Mesendoderm (in vitro differentiated cells): ENCODE measurements around the gene PCYT2.

ENCODE experiments used
- DNase-seq: peaks from one replicate; pipeline ENCODE4 v3.0.0; 2013
- H2AK5ac ChIP-seq: 2 replicates; pipeline ENCODE4 v1.6.1; 2013; ENCODE audit warnings: low read length, inconsistent platforms
- H2BK120ac ChIP-seq: 2 replicates; pipeline ENCODE4 v1.6.1; 2013; ENCODE audit warnings: low read depth, mild to moderate bottlenecking, low read length, moderate library complexity, mixed read lengths
- H2BK15ac ChIP-seq: replicated peaks from 2 replicates; pipeline ENCODE4 v1.6.1; 2013; ENCODE audit warnings: low read depth, mild to moderate bottlenecking, moderate library complexity
- H2BK5ac ChIP-seq: 2 replicates; pipeline ENCODE4 v1.6.1; 2013; ENCODE audit warnings: low read length, inconsistent platforms
- H3K18ac ChIP-seq: 2 replicates; pipeline ENCODE4 v1.6.1; 2013; ENCODE audit warnings: mild to moderate bottlenecking, low read length, mixed read lengths
- H3K23ac ChIP-seq: one replicate; pipeline ENCODE4 v1.6.1; 2013; ENCODE audit warnings: low read length
- H3K27ac ChIP-seq: 2 replicates; pipeline ENCODE4 v1.5.1; 2013; ENCODE audit warnings: low read depth, mild to moderate bottlenecking, inconsistent platforms, low read length, moderate library complexity
- H3K27me3 ChIP-seq: 2 replicates; pipeline ENCODE4 v1.6.1; 2013; ENCODE audit warnings: low read length, control low read depth, mild to moderate bottlenecking, inconsistent platforms; ENCODE audit not compliant: insufficient read depth, poor library complexity
- H3K36me3 ChIP-seq: 2 replicates; pipeline ENCODE4 v1.6.1; 2013; ENCODE audit warnings: low read length, inconsistent platforms; ENCODE audit not compliant: control insufficient read depth, insufficient read depth
- H3K4ac ChIP-seq: one replicate; pipeline ENCODE4 v1.6.1; 2013; ENCODE audit warnings: low read depth, mild to moderate bottlenecking, low read length, moderate library complexity
- H3K4me1 ChIP-seq: 2 replicates; pipeline ENCODE4 v1.6.1; 2013; ENCODE audit warnings: low read depth, low read length, inconsistent platforms; ENCODE audit not compliant: control insufficient read depth
- H3K4me2 ChIP-seq: 2 replicates; pipeline ENCODE4 v1.6.1; 2013; ENCODE audit warnings: low read length
- H3K4me3 ChIP-seq: 2 replicates; pipeline ENCODE4 v1.5.1; 2013; ENCODE audit warnings: mild to moderate bottlenecking, low read length
- H3K56ac ChIP-seq: one replicate; pipeline ENCODE4 v1.6.1; 2013; ENCODE audit warnings: low read length
- H3K79me1 ChIP-seq: 2 replicates; pipeline ENCODE4 v1.6.1; 2013; ENCODE audit warnings: low read length, inconsistent platforms
- H3K79me2 ChIP-seq: 2 replicates; pipeline ENCODE4 v1.6.1; 2013; ENCODE audit warnings: mild to moderate bottlenecking, low read length; ENCODE audit not compliant: control insufficient read depth, insufficient read depth
- H3K9ac ChIP-seq: 2 replicates; pipeline ENCODE4 v1.6.1; 2013; ENCODE audit warnings: low read length, inconsistent platforms
- H4K5ac ChIP-seq: one replicate; pipeline ENCODE4 v1.6.1; 2013; ENCODE audit warnings: low read length
- H4K8ac ChIP-seq: one replicate; pipeline ENCODE4 v1.6.1; 2013; ENCODE audit warnings: low read depth, mild to moderate bottlenecking, control low read depth, low read length, moderate library complexity
- WGBS: extraction: QIAGEN DNeasy Blood & Tissue Kit; methylation state at CpG from one replicate; pipeline ENCODE4 v1.1.7; 2013; ENCODE audit warnings: low lambda C conversion rate, missing lambda C conversion rate; ENCODE audit not compliant: insufficient coverage; ENCODE audit errors: extremely low coverage; 5-methylcytosine and 5-hydroxymethylcytosine counted together

The PCYT2 gene

GRCh38 chr17:81910840-81911276 is 341 bp downstream of the PCYT2 start:
- Histone ChIP-seq H3K4ac (peak overlapping the region; percentile 36), H3K27me3 (no peaks in the 10 kb centered on the region), H2AK5ac (no peak overlapping the region), H2BK5ac (no peak overlapping the region), H3K4me3 (peak overlapping the region; percentile 46), H3K4me2 (peak overlapping the region; percentile 90), H3K36me3 (peaks cover 6% of the 10 kb centered on the region), H3K27ac (no peak overlapping the region), H3K79me1 (peaks cover 6% of the 10 kb centered on the region), H2BK120ac (no peak overlapping the region), H3K4me1 (peaks cover 3% of the 10 kb centered on the region), H3K9ac (peak overlapping the region; percentile 57), H2BK15ac (no peak overlapping the region), H4K5ac (no peak overlapping the region), H3K56ac (peak overlapping the region; percentile 61), H4K8ac (no peak overlapping the region), H3K23ac (no peak overlapping the region), H3K79me2 (peaks cover 4% of the 10 kb centered on the region), H3K18ac (peak overlapping the region; percentile 15)
- no CpG with 5 or more reads among the region's 55 CpGs for WGBS
- no peak for DNase-seq

DNA sequence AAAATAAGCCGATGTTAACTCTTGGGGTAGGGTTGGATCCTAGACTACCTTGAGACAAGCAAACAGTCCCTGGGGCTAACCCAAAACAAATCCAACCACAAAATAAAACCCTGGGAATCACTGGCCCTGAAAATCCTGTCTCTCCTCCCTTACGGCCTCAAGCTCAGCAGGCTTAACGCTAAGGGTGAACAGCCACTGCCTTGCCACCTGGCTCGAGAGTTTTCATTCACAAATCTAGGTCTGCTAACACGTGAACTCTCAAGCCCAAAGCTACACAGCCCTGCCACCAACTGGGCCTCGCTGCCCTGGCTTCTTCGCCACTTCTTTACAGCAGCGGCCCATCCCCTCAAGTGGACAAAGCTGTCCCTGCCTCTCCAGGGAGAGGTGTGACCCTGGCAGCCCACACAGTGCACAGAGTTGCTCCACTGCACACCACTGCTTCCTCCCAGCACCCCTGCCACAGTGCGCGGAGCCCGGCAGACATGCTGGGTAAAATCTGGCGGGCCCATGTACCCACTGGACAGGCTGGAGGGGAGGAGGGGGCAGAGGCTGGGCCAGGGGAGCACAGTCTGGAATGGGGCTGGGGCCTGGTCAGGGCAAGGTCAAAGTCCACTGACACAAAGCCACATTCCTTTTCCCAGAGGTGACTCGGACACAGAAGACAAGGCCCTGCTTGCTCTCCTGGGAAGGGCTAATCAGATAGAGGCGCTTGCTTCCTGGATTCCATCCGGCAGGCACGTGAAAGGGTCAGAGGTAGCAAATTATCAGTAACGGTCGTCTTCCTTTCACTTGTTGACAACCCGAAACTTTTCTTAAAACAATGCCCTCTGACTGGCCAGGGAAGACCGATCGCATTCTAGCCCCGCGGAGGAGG is 996 bp downstream of the PCYT2 start:
- Histone ChIP-seq H3K79me1 (peaks cover 3% of the 10 kb centered on the region), H3K36me3 (peaks cover 6% of the 10 kb centered on the region), H3K18ac (no peak overlapping the region), H2BK5ac (no peak overlapping the region), H3K4me2 (peak overlapping the region; percentile 90), H3K27ac (no peak overlapping the region), H3K79me2 (peaks cover 2% of the 10 kb centered on the region), H3K56ac (peak overlapping the region; percentile 79), H3K27me3 (no peaks in the 10 kb centered on the region), H2BK120ac (no peak overlapping the region), H2BK15ac (no peak overlapping the region), H3K9ac (peak overlapping the region; percentile 57), H2AK5ac (no peak overlapping the region), H4K5ac (no peak overlapping the region), H4K8ac (no peak overlapping the region), H3K4me3 (peak overlapping the region; percentile 46), H3K4me1 (peaks cover 3% of the 10 kb centered on the region), H3K23ac (peak overlapping the region; percentile 55), H3K4ac (no peak overlapping the region)
- DNase-seq: peak; percentile 73
- WGBS: no CpG with 5 or more reads among the region's 23 CpGs

DNA sequence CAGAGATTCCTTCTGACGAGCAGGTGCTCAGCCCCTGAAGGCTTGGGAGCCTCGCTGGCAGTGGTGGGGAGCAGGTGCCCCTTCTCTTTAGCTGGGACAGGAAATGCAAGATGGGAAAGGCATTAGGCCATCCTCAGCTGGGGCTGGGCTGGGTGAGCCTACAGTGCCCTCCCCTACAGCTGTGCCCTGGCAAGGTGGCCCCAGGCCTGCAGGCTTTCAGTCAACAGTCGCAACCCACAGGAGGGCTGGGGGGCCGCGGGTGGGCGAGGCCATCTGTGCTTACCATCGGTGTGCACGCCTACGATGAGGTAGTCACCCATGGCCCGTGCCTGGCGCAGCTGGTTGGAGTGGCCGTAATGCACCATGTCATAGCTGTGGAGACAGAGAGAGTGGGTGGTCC is 2.0 kb downstream of the PCYT2 start:
- Histone ChIP-seq H3K79me1 (peaks cover 3% of the 10 kb centered on the region), H3K4me3 (no peak overlapping the region), H3K23ac (no peak overlapping the region), H4K8ac (no peak overlapping the region), H3K4me1 (peaks cover 3% of the 10 kb centered on the region), H3K27ac (no peak overlapping the region), H3K79me2 (peaks cover 2% of the 10 kb centered on the region), H2AK5ac (no peak overlapping the region), H3K18ac (no peak overlapping the region), H3K27me3 (no peaks in the 10 kb centered on the region), H3K4me2 (no peak overlapping the region), H2BK5ac (no peak overlapping the region), H4K5ac (no peak overlapping the region), H2BK120ac (no peak overlapping the region), H3K9ac (no peak overlapping the region), H2BK15ac (no peak overlapping the region), H3K36me3 (peaks cover 6% of the 10 kb centered on the region), H3K56ac (no peak overlapping the region), H3K4ac (no peak overlapping the region)
- WGBS: no CpG with 5 or more reads among the region's 12 CpGs
- no peak for DNase-seq

GRCh38 chr17:81908793-81909192 is 2.4 kb downstream of the PCYT2 start:
- Histone ChIP-seq H3K36me3 (peaks cover 6% of the 10 kb centered on the region), H3K4me2 (no peak overlapping the region), H3K9ac (no peak overlapping the region), H3K56ac (no peak overlapping the region), H3K27ac (no peak overlapping the region), H2AK5ac (no peak overlapping the region), H3K27me3 (no peaks in the 10 kb centered on the region), H4K8ac (no peak overlapping the region), H3K18ac (no peak overlapping the region), H2BK15ac (no peak overlapping the region), H3K79me2 (peaks cover 2% of the 10 kb centered on the region), H3K4me1 (peaks cover 3% of the 10 kb centered on the region), H3K4ac (no peak overlapping the region), H4K5ac (no peak overlapping the region), H2BK5ac (no peak overlapping the region), H3K79me1 (peaks cover 3% of the 10 kb centered on the region), H3K4me3 (no peak overlapping the region), H2BK120ac (no peak overlapping the region), H3K23ac (no peak overlapping the region)
- no CpG with 5 or more reads among the region's 11 CpGs for WGBS
- no peak for DNase-seq

DNA sequence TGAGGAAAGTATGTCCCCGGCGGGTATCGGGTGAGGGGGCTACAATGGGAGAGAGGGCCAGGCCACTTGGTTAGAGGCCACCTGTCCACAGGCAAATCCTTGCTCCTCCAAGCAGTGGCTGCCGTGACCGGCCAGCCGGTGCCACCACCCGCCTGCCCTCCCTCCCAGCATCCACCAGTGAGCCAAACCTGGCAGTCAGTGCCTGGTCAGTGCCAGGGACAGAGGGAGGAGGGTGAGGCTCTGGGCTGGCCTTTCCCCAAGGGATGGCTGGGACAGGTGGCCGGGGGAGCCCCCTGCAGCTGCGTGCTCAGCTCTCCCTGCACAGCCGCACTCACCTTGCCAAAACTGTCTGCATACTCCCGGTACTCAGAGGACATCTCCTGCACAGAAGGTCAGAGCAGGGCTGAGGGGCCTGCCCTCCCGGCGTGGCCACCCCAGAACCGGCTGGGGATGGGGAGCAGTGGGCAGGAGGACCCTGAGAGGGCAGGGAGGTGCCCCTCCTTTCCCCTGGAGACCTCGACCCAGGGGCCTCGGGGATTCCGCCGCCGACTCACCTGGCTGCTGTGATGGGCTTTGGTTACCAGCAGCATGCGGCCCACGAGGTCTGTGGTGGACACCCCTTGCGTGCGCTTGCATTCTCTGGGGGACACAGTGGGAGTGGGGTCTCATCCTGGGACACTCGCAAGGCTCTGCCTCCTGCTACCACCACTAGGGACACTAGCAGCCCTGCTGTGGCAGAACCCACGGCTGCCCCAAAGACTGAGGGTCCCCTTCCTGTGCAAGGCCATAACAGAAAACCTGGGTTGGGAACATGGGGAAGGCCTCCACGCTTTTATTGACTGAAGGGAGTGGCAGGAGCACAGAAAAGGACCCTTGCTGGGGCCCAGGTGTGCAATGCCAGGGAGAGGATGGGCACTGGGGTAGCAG is 3.7 kb downstream of the PCYT2 start:
- Histone ChIP-seq H2BK120ac (no peak overlapping the region), H3K36me3 (no peaks in the 10 kb centered on the region), H3K79me2 (peaks cover 2% of the 10 kb centered on the region), H3K56ac (no peak overlapping the region), H3K18ac (no peak overlapping the region), H3K4me1 (peaks cover 3% of the 10 kb centered on the region), H2AK5ac (no peak overlapping the region), H4K8ac (no peak overlapping the region), H3K4me2 (no peak overlapping the region), H3K23ac (no peak overlapping the region), H3K4me3 (no peak overlapping the region), H3K27ac (no peak overlapping the region), H3K27me3 (no peaks in the 10 kb centered on the region), H3K9ac (no peak overlapping the region), H3K79me1 (peaks cover 3% of the 10 kb centered on the region), H4K5ac (no peak overlapping the region), H2BK5ac (no peak overlapping the region), H2BK15ac (no peak overlapping the region), H3K4ac (no peak overlapping the region)
- no peak for DNase-seq
- WGBS: no CpG with 5 or more reads among the region's 26 CpGs
